Small intestine (tissue), 7 donors: ENCODE measurements around the gene CACUL1. TPM values are rescaled to one million over a fixed set of nuclear protein-coding genes. Genes with fewer than 3 reads are reported as not detected.
"Not testable (repeated sequence)": the region's sequence is repeated elsewhere in the genome, so short reads cannot be mapped to it uniquely, and the experiment has no call there.

Experiments used
- DNase-seq, 2 donors: peaks; one replicate each; pipeline versions ENCODE4 v3.0.0 to v3.0.0-alpha.2; 2013
- FAIRE-seq: peaks from 2 replicates; lab custom pipeline; 2012; peaks lifted over from hg19 to GRCh38; lab: Jason Lieb, UNC
- H3K27ac ChIP-seq, 3 donors: one replicate each; pipeline ENCODE4 v1.5.1; 2013; ENCODE audit warnings: low read length in 2 of 3, mild to moderate bottlenecking in 2 of 3, control low read depth in 1 of 3, inconsistent platforms in 1 of 3, low read depth in 1 of 3, moderate library complexity in 1 of 3
- H3K27me3 ChIP-seq, 3 donors: one replicate each; pipeline ENCODE4 v1.6.1; 2013; ENCODE audit warnings: low read length in 3 of 3, inconsistent platforms in 1 of 3; ENCODE audit not compliant: control insufficient read depth in 3 of 3, insufficient read depth in 3 of 3
- H3K36me3 ChIP-seq, 3 donors: one replicate each; pipeline ENCODE4 v1.6.1; 2013; ENCODE audit warnings: low read length in 3 of 3, inconsistent platforms in 1 of 3, low read depth in 1 of 3, mild to moderate bottlenecking in 1 of 3, moderate library complexity in 1 of 3; ENCODE audit not compliant: control insufficient read depth in 3 of 3, insufficient read depth in 2 of 3
- H3K4me1 ChIP-seq, 3 donors: one replicate each; pipeline ENCODE4 v1.6.1; 2013; ENCODE audit warnings: low read length in 2 of 3, inconsistent platforms in 1 of 3, low read depth in 1 of 3, mild to moderate bottlenecking in 1 of 3, moderate library complexity in 1 of 3; ENCODE audit not compliant: control insufficient read depth in 3 of 3, insufficient read depth in 2 of 3
- H3K4me3 ChIP-seq, 3 donors: one replicate each; pipeline ENCODE4 v1.5.1; 2013; ENCODE audit warnings: low read length in 3 of 3, control low read depth in 1 of 3, inconsistent platforms in 1 of 3, low read depth in 1 of 3, mild to moderate bottlenecking in 1 of 3, moderate library complexity in 1 of 3
- H3K9me3 ChIP-seq, 2 donors: one replicate each; pipeline ENCODE4 v1.6.1; 2013; ENCODE audit warnings: low read depth in 1 of 2, low read length in 1 of 2; ENCODE audit not compliant: control insufficient read depth in 2 of 2, insufficient read depth in 1 of 2
- WGBS, 3 donors: extraction: QIAGEN DNeasy Blood & Tissue Kit; methylation state at CpG; one replicate each; pipeline ENCODE4 v1.1.7; 2013; 5-methylcytosine and 5-hydroxymethylcytosine counted together
- polyA plus RNA-seq, 4 donors: library from polyadenylated mRNA; stranded (reverse) in 3 of 4; unstranded in 1 of 4; fragments of 200-250 nt in 3 of 4; fragments of 120-200 nt in 1 of 4; gene quantifications; one replicate each; pipeline versions ENCODE4 v1.2.1 to v1.2.3, GENCODE V29; 2013
- donor health status: healthy with polysubstance abuse.
- donor health status: control.
- donor health status: control.
- donor health status: Bipolar disorder and iron deficiency.
- donor health status: healthy.

CACUL1 gene
- polyA plus RNA-seq, 4 donors = 3.5 to 27.1 (median 6.7) TPM

GRCh38 chr10:118793545-118793944, 38.8 kb upstream of the CACUL1 start:
- no peaks in the 10 kb centered on the region for H3K36me3 ChIP-seq
- DNase-seq (no peak), FAIRE-seq (no peak)
- 88 to 93% (median 89%) methylated on average over 6 of the region's 6 CpGs for WGBS, 3 donors
- no peak overlapping the region for H3K27ac ChIP-seq
- no peak overlapping the region for H3K4me3 ChIP-seq
- peaks cover 0 to 3% (median 0%) of the 10 kb centered on the region in 3 donors for H3K4me1 ChIP-seq
- peaks cover 0 to 2% (median 0%) of the 10 kb centered on the region in 3 donors for H3K27me3 ChIP-seq
- no peaks in the 10 kb centered on the region for H3K9me3 ChIP-seq

GRCh38 chr10:118792526-118792925, 37.8 kb upstream of the CACUL1 start:
- no peak overlapping the region for H3K27ac ChIP-seq
- H3K4me1 ChIP-seq = peaks cover 0 to 3% (median 0%) of the 10 kb centered on the region in 3 donors
- peaks cover 0 to 2% (median 0%) of the 10 kb centered on the region in 3 donors for H3K27me3 ChIP-seq
- DNase-seq (no peak), FAIRE-seq (no peak)
- no peaks in the 10 kb centered on the region for H3K36me3 ChIP-seq
- no peak overlapping the region for H3K4me3 ChIP-seq
- WGBS, 3 donors = 77 to 86% (median 78%) methylated on average over 1 of the region's 1 CpG
- H3K9me3 ChIP-seq = no peaks in the 10 kb centered on the region

GRCh38 chr10:118790058-118790457, 35.3 kb upstream of the CACUL1 start:
- 85 to 88% (median 87%) methylated on average over 7 of the region's 7 CpGs for WGBS, 3 donors
- Histone ChIP-seq H3K4me1 (peaks cover 0 to 3% (median 0%) of the 10 kb centered on the region in 3 donors), H3K9me3 (no peaks in the 10 kb centered on the region), H3K36me3 (no peaks in the 10 kb centered on the region), H3K27me3 (peaks cover 0 to 2% (median 0%) of the 10 kb centered on the region in 3 donors), H3K4me3 (no peak overlapping the region), H3K27ac (no peak overlapping the region)
- no peak for DNase-seq
- FAIRE-seq = no peak

GRCh38 chr10:118785551-118785950, 30.8 kb upstream of the CACUL1 start:
- no peak for DNase-seq
- Histone ChIP-seq H3K27ac (no peak overlapping the region), H3K9me3 (no peaks in the 10 kb centered on the region), H3K27me3 (no peaks in the 10 kb centered on the region), H3K4me1 (no peaks in the 10 kb centered on the region), H3K36me3 (no peaks in the 10 kb centered on the region), H3K4me3 (no peak overlapping the region)
- 70 to 72% (median 71%) methylated on average over 5 of the region's 5 CpGs for WGBS, 3 donors
- FAIRE-seq = no peak

- no peak overlapping the region for H3K4me3 ChIP-seq
- no peak for DNase-seq
- WGBS, 3 donors = 77 to 86% (median 85%) methylated on average over 20 to 24 of the region's 24 CpGs
Measured at GRCh38 chr10:118783776-118784545, 29.2 kb upstream of the CACUL1 start.

GRCh38 chr10:118782916-118783465, 28.2 kb upstream of the CACUL1 start:
- not testable (repeated sequence) for DNase-seq, H3K27me3 ChIP-seq, H3K27ac ChIP-seq, H3K9me3 ChIP-seq, FAIRE-seq, H3K4me3 ChIP-seq, H3K4me1 ChIP-seq, H3K36me3 ChIP-seq
- 86 to 94% (median 93%) methylated on average over 12 to 31 of the region's 31 CpGs for WGBS, 3 donors

More at GRCh38 chr10:118783776-118784545, 29.2 kb upstream of the CACUL1 start:
- H3K36me3 ChIP-seq = no peaks in the 10 kb centered on the region
- no peak overlapping the region for H3K27ac ChIP-seq
- no peaks in the 10 kb centered on the region for H3K9me3 ChIP-seq
- no peaks in the 10 kb centered on the region for H3K4me1 ChIP-seq
- peaks cover 0 to 5% (median 0%) of the 10 kb centered on the region in 3 donors for H3K27me3 ChIP-seq
- no peak for FAIRE-seq

- DNase-seq = no peak
- no peak overlapping the region for H3K4me3 ChIP-seq
- no peaks in the 10 kb centered on the region for H3K36me3 ChIP-seq
- H3K27me3 ChIP-seq = peaks cover 0 to 7% (median 0%) of the 10 kb centered on the region in 3 donors
- H3K9me3 ChIP-seq = no peaks in the 10 kb centered on the region
- no peaks in the 10 kb centered on the region for H3K4me1 ChIP-seq
- 86 to 90% (median 90%) methylated on average over 4 of the region's 4 CpGs for WGBS, 3 donors
- H3K27ac ChIP-seq = no peak overlapping the region
- FAIRE-seq = no peak
Measured at GRCh38 chr10:118781541-118781940, 26.8 kb upstream of the CACUL1 start.

- FAIRE-seq = no peak
- DNase-seq = no peak
- H3K27me3 ChIP-seq = peaks cover 0 to 7% (median 0%) of the 10 kb centered on the region in 3 donors
- no peak overlapping the region for H3K4me3 ChIP-seq
- no peaks in the 10 kb centered on the region for H3K4me1 ChIP-seq
- 64 to 68% (median 66%) methylated on average over 7 of the region's 7 CpGs for WGBS, 3 donors
- no peak overlapping the region for H3K27ac ChIP-seq
- no peaks in the 10 kb centered on the region for H3K9me3 ChIP-seq
- H3K36me3 ChIP-seq = no peaks in the 10 kb centered on the region
Measured at GRCh38 chr10:118778727-118779126, 24.0 kb upstream of the CACUL1 start.
